AG09319 (cell line): ENCODE results near the gene SETBP1.

Experiments
- DNase-seq: peaks from one replicate; pipeline ENCODE4 v3.0.0-alpha.2; 2010; ENCODE audit warnings: low read depth; ENCODE audit errors: extremely low read depth
- CTCF ChIP-seq: IDR thresholded peaks from 2 replicates; pipeline ENCODE4 v1.5.1; 2011; ENCODE audit warnings: low read depth, mild to moderate bottlenecking, inconsistent platforms, low read length, moderate library complexity

Gene SETBP1

GRCh38 chr18:44659771-44660170 lies 20.9 kb upstream of the SETBP1 start:
- TF ChIP-seq CTCF = no peak
- no peak for DNase-seq

GRCh38 chr18:44668270-44668975 lies 12.3 kb upstream of the SETBP1 start:
- no peak for DNase-seq
- no peak for TF ChIP-seq CTCF

- TF ChIP-seq CTCF = no peak
- no peak for DNase-seq
These were observed 8.8 kb upstream of the SETBP1 start for GRCh38 chr18:44671914-44672313.

GRCh38 chr18:44672506-44672905 lies 8.2 kb upstream of the SETBP1 start:
- no peak for TF ChIP-seq CTCF

GRCh38 chr18:44673256-44673880 lies 7.3 kb upstream of the SETBP1 start:
- DNase-seq = no peak

More at GRCh38 chr18:44672506-44672905, 8.2 kb upstream of the SETBP1 start:
- no peak for DNase-seq

GRCh38 chr18:44677933-44678332 lies 2.8 kb upstream of the SETBP1 start:
- no peak for TF ChIP-seq CTCF
- DNase-seq = no peak

More at GRCh38 chr18:44673256-44673880, 7.3 kb upstream of the SETBP1 start:
- no peak for TF ChIP-seq CTCF

- no peak for DNase-seq
- TF ChIP-seq CTCF = no peak
These were observed 2.0 kb upstream of the SETBP1 start for GRCh38 chr18:44678725-44679055.
